ENCODE data around the gene FAM25G. TPM values are rescaled to one million over a fixed set of nuclear protein-coding genes. Genes with fewer than 3 reads are reported as not detected.

Gene FAM25G
- total RNA-seq, 2 experiments from 2014 or later, result not detected

- no peaks in the 10 kb centered on the region for H3K4me1 ChIP-seq (ENCODE audit: insufficient read depth, low read length, poor library complexity, severe bottlenecking)
- ChIA-PET POLR2A (no interaction called here), CTCF (ENCODE audit: unreplicated experiment) (no interaction called here)
- H3K9me2 ChIP-seq (ENCODE audit: insufficient read depth, low read length), result no peaks in the 10 kb centered on the region
- H3K4me2 ChIP-seq (ENCODE audit: low read length), result no peak overlapping the region
- intact Hi-C loops (cut with micrococcal nuclease; ENCODE audit: unreplicated experiment), result no loop called here
- TF ChIP-seq CTCF (conservative IDR thresholded peaks at IDR 0.05; ENCODE audit: low read length) (no peak), EZH2phosphoT487 (IDR thresholded peaks at IDR 0.05; ENCODE audit: borderline replicate concordance, low read depth, low read length) (no peak)
- H4K20me1 ChIP-seq (ENCODE audit: insufficient read depth, low read length), result no peaks in the 10 kb centered on the region
- no peaks in the 10 kb centered on the region for H3K36me3 ChIP-seq (ENCODE audit: insufficient read depth, low read length)
- BruUV-seq (replicated peaks), result no TSS peak
- no peak overlapping the region for H3K4me3 ChIP-seq (ENCODE audit: low read depth, low read length, poor library complexity, severe bottlenecking)
- H3K27ac ChIP-seq (ENCODE audit: low read depth, low read length, poor library complexity, severe bottlenecking), result no peak overlapping the region
- H3K9me3 ChIP-seq (ENCODE audit: low read length), result no peaks in the 10 kb centered on the region
- no peak overlapping the region for H2AFZ ChIP-seq (ENCODE audit: low read length)
- no peaks in the 10 kb centered on the region for H3K79me2 ChIP-seq (ENCODE audit: insufficient read depth, low read depth, low read length)
- no peak for DNase-seq (ENCODE audit: low spot score)
Measured at GRCh38 chr10:47454780-47455058, 36.8 kb downstream of the FAM25G start.

DNA sequence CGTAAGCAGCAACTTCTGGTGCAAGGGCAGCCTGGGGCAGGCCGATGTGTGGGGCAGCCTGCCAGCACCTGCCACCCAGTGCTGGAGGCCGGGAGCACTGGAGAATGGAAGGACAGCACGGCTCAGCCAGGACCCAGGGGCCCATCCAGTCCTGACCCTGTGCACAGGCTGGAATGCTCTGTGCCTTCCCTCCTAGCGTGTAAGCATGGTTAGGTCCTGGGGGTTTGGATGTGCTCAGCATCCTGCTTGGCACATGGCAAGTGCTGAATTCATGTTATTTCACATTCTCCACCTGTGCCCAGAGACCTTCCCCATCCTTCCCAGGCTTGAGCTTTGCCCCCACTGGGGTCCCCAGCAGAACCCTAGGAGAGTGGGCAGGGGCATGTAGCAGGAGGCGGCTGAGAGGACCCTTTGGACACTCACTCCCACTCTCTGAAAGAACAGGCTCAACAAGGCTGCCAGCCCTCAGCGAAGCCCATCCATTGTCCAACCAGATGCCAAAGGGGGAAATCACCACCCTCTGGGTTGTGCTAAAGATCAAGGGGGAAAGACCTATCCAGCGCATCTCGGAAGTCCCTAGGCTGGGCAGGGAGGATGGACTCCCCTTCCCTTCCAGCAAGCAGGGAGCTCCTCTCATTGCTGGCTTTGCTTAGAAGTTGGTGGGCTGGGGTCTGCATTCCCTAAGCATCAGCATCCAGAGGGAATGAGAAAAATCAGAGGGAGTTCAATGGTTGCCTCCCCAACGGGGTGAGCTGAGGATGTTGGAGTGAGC, 37.3 kb downstream of the FAM25G start:
- CTCF ChIA-PET (ENCODE audit: unreplicated experiment), result no interaction called here

More for the DNA sequence above, 37.3 kb downstream of the FAM25G start:
- H3K36me3 ChIP-seq (ENCODE audit: insufficient read depth, low read length), result no peaks in the 10 kb centered on the region
- intact Hi-C loops (cut with micrococcal nuclease; ENCODE audit: unreplicated experiment), result no loop called here
- no peak overlapping the region for H3K4me2 ChIP-seq (ENCODE audit: low read length)
- H3K4me3 ChIP-seq (ENCODE audit: low read depth, low read length, poor library complexity, severe bottlenecking), result no peak overlapping the region
- DNase-seq (ENCODE audit: low spot score), result no peak
- peaks cover 4% of the 10 kb centered on the region for H3K4me1 ChIP-seq (ENCODE audit: insufficient read depth, low read length, poor library complexity, severe bottlenecking)
- POLR2A ChIA-PET, result no interaction called here
- no peaks in the 10 kb centered on the region for H3K9me2 ChIP-seq (ENCODE audit: insufficient read depth, low read length)
- no peaks in the 10 kb centered on the region for H4K20me1 ChIP-seq (ENCODE audit: insufficient read depth, low read length)
- no peaks in the 10 kb centered on the region for H3K79me2 ChIP-seq (ENCODE audit: insufficient read depth, low read depth, low read length)
- TF ChIP-seq CTCF (conservative IDR thresholded peaks at IDR 0.05; ENCODE audit: low read length) (no peak), EZH2phosphoT487 (IDR thresholded peaks at IDR 0.05; ENCODE audit: borderline replicate concordance, low read depth, low read length) (no peak)
- no peaks in the 10 kb centered on the region for H3K9me3 ChIP-seq (ENCODE audit: low read length)
- H2AFZ ChIP-seq (ENCODE audit: low read length), result no peak overlapping the region
- BruUV-seq (replicated peaks), result no TSS peak
- no peak overlapping the region for H3K27ac ChIP-seq (ENCODE audit: low read depth, low read length, poor library complexity, severe bottlenecking)
